Suprapubic skin (tissue), 4 donors: ENCODE measurements around the gene ZWINT. TPM values are rescaled to one million over a fixed set of nuclear protein-coding genes. Genes with fewer than 3 reads are reported as not detected.
A peak's percentile ranks its signal among the peaks of the same experiment; 100 is the strongest.

ENCODE experiments used
- DNase-seq, 2 donors: peaks; one replicate each; pipeline ENCODE4 v3.0.0-alpha.2; 2019; ENCODE audit warnings: low spot score in 2 of 2
- H3K27ac ChIP-seq: fragments of 200-600 bp; sonication (generic); one replicate; pipeline ENCODE4 v1.5.1; 2019
- H3K27me3 ChIP-seq: fragments of 200-600 bp; sonication (generic); one replicate; pipeline ENCODE4 v1.5.1; 2019
- H3K36me3 ChIP-seq: fragments of 200-600 bp; sonication (generic); one replicate; pipeline ENCODE4 v1.5.1; 2019
- H3K4me1 ChIP-seq: fragments of 200-600 bp; sonication (generic); one replicate; pipeline ENCODE4 v1.5.1; 2019
- H3K4me3 ChIP-seq: fragments of 200-600 bp; sonication (generic); one replicate; pipeline ENCODE4 v1.5.1; 2019; ENCODE audit warnings: mild to moderate bottlenecking
- H3K9me3 ChIP-seq: fragments of 200-600 bp; sonication (generic); one replicate; pipeline ENCODE4 v1.5.1; 2019
- CTCF ChIP-seq, 2 donors: fragments of 200-600 bp in 1 of 2; fragments of 450-650 bp in 1 of 2; sonication (generic) in 1 of 2; IDR thresholded peaks; one replicate each; pipeline ENCODE4 v1.5.1; 2016 to 2019; ENCODE audit warnings: antibody characterized with exemption in 2 of 2, mild to moderate bottlenecking in 1 of 2, moderate library complexity in 1 of 2
- EP300 ChIP-seq: sonication (generic); formaldehyde crosslinking; IDR thresholded peaks from one replicate; pipeline ENCODE4 v1.6.1; 2017; ENCODE audit warnings: antibody characterized with exemption
- POLR2A ChIP-seq, 2 donors: fragments of 450-650 bp; IDR thresholded peaks; one replicate each; pipeline ENCODE4 v1.6.1; 2017; ENCODE audit warnings: antibody characterized with exemption in 2 of 2, mild to moderate bottlenecking in 2 of 2, moderate library complexity in 2 of 2
- POLR2AphosphoS5 ChIP-seq, 3 donors: sonication (generic); formaldehyde crosslinking; IDR thresholded peaks; one replicate each; pipeline ENCODE4 v1.6.1; 2017; ENCODE audit warnings: antibody characterized with exemption in 3 of 3
- WGBS: methylation state at CpG from one replicate; pipeline ENCODE4 v1.1.5; 2018; 5-methylcytosine and 5-hydroxymethylcytosine counted together
- total RNA-seq, 4 donors: library from RNA; depleted of rRNA; stranded (reverse); fragments of >200 nt; gene quantifications; one replicate each; pipeline ENCODE4 v1.1.0, GENCODE V29; 2016

Gene ZWINT
- total RNA-seq, 4 donors from 2014 or later: 7.2 to 11.6 (median 9.4) TPM

DNA sequence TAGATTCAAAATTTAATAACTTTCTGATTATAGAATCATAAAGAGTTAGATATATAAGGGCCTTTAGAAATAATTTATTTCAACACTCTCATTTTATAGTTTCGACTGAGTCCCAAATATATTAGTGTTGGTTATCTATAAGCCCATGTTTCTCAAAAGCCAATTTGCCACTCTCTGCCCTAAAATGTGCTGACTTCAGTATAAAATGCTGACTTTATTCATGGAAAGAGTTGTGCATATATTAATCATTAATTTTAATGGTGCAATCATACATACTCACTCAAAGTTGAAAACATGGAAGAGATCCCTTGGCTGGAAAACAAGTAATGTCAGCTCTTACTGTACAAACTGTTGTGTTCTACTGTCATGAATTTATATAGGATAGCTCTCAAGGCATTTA lies 19.4 kb downstream of the ZWINT start:
- WGBS: 94% methylated on average over 1 of the region's 1 CpG
- TF ChIP-seq POLR2A (IDR thresholded peaks at IDR 0.05): no peak
- TF ChIP-seq POLR2AphosphoS5 (IDR thresholded peaks at IDR 0.05): no peak
- TF ChIP-seq EP300: no peak
- Histone ChIP-seq H3K27me3 (no peaks in the 10 kb centered on the region), H3K9me3 (peaks cover 12% of the 10 kb centered on the region), H3K36me3 (no peaks in the 10 kb centered on the region), H3K4me1 (no peaks in the 10 kb centered on the region), H3K27ac (no peak overlapping the region), H3K4me3 (no peak overlapping the region)
- DNase-seq: no peak

DNA sequence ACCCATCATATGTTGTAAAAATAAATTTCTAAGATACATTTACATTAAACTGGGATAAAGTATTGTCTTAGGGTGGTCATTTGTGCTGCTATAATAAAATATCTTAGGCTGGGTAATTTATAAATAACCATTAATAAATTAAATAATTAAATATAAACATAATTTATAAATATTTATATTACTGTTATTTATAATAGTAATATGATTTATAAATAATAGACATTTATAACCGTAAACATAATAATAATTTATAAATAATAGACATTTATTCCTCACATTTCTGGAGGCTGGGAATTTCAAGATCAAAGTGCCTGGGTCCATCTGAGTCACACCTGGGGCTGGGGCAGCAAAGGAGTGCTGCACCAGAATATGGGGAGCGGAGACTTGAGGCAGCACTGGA lies 31.1 kb downstream of the ZWINT start:
- H3K27ac ChIP-seq: no peak overlapping the region
- TF ChIP-seq POLR2A (IDR thresholded peaks at IDR 0.05) (no peak), EP300 (no peak), POLR2AphosphoS5 (IDR thresholded peaks at IDR 0.05) (no peak), CTCF (IDR thresholded peaks at IDR 0.05) (no peak)
- WGBS: 98% methylated on average over 2 of the region's 2 CpGs

DNA sequence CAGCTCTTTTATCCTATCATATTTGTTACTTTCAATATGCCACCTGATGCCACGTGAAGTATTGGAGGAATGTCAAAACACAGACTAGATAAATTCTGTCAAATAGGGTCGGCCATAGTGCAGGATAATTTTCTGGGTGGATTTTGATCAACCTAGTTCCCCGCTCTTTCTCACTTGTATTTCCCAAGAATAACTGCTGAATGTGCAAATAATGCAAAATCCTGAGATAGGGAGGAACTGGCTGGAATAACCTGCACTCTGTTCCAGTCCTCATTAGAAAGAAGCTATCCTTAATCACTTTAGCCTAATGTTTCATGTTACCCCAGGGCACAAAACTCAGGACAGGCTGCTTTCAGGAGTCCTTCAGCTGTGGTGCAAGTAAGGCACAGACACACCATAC lies 33.9 kb downstream of the ZWINT start:
- Histone ChIP-seq H3K27me3 (no peaks in the 10 kb centered on the region), H3K9me3 (no peaks in the 10 kb centered on the region), H3K36me3 (no peaks in the 10 kb centered on the region), H3K4me1 (no peaks in the 10 kb centered on the region), H3K4me3 (no peak overlapping the region), H3K27ac (no peak overlapping the region)
- TF ChIP-seq EP300 (no peak), POLR2AphosphoS5 (IDR thresholded peaks at IDR 0.05) (no peak), POLR2A (IDR thresholded peaks at IDR 0.05) (no peak), CTCF (IDR thresholded peaks at IDR 0.05) (no peak)
- no peak for DNase-seq
- 71% methylated on average over 3 of the region's 3 CpGs for WGBS

More for the DNA sequence above, 31.1 kb downstream of the ZWINT start:
- Histone ChIP-seq H3K36me3 (no peaks in the 10 kb centered on the region), H3K27me3 (no peaks in the 10 kb centered on the region), H3K4me3 (no peak overlapping the region), H3K4me1 (no peaks in the 10 kb centered on the region), H3K9me3 (no peaks in the 10 kb centered on the region)
- no peak for DNase-seq

DNA sequence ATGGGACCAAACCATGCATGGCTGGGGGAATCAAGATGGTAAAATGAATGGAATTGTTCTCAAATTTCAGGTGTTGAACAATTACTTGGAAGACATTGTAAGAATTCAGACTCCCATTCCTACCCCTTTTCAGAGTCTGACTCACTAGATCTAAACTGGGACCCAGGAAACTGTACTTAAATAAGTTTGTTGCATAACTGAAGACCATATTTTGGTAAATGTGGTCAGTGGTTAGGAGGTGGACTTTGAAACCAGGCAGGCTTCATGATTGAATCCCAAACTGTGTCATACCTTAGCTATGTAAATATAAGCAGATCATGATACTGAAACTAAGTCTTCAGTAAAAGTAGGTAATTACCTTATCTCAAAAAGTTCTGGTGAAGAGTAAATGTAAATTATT lies 41.7 kb downstream of the ZWINT start:
- peaks cover 15% of the 10 kb centered on the region for H3K4me1 ChIP-seq
- no peak overlapping the region for H3K27ac ChIP-seq
- H3K4me3 ChIP-seq: no peak overlapping the region
- no peak for DNase-seq
- TF ChIP-seq POLR2A (IDR thresholded peaks at IDR 0.05): no peak
- TF ChIP-seq CTCF (IDR thresholded peaks at IDR 0.05): no peak
- no peak for TF ChIP-seq EP300
- TF ChIP-seq POLR2AphosphoS5 (IDR thresholded peaks at IDR 0.05): no peak
- H3K9me3 ChIP-seq: no peaks in the 10 kb centered on the region
- no peaks in the 10 kb centered on the region for H3K36me3 ChIP-seq
- H3K27me3 ChIP-seq: no peaks in the 10 kb centered on the region

DNA sequence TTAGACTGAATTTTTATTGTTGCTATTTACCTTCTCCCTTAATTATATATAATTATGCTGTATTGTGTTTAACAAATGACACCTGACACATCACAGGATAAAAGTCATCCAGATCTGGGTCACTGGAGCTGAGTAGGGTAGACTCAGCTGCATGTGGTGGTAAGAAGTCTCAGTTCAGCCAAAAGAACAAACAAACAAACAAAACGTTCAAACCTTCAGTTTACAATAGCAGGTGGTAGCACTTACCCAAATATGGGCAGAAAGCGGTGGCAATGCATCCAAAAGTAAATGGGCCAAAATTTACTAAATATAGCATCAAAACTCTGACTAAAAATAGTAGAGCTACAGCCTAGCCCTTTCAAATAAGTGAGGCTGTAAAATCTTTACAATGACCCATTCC lies 42.2 kb downstream of the ZWINT start:
- H3K36me3 ChIP-seq: no peaks in the 10 kb centered on the region
- H3K9me3 ChIP-seq: no peaks in the 10 kb centered on the region
- no peak for DNase-seq
- H3K4me3 ChIP-seq: no peak overlapping the region
- no peak overlapping the region for H3K27ac ChIP-seq
- H3K27me3 ChIP-seq: no peaks in the 10 kb centered on the region
- WGBS: 57% methylated on average over 2 of the region's 2 CpGs
- TF ChIP-seq EP300 (no peak), POLR2AphosphoS5 (IDR thresholded peaks at IDR 0.05) (no peak), POLR2A (IDR thresholded peaks at IDR 0.05) (no peak), CTCF (IDR thresholded peaks at IDR 0.05) (no peak)
- peaks cover 15% of the 10 kb centered on the region for H3K4me1 ChIP-seq

DNA sequence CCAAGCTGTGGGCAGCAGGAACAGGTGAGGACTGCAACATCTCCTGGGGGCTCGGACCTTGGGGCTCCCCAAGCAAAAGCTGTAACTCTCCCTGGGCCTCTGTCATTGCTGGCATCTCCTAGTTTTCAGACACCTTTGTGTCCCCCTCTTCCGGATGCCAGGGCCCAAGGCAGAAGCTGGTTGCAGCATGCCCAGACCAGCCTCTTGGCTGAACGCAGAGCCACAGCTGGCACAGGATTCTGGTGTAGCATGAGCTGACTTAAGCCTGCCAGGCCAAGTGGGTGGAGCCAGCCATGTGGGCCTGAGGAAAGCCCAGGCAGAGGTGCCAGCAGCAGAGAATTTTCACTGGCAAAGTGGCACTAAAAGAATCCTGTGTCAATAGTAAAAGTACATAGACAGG lies 43.5 kb downstream of the ZWINT start:
- no peaks in the 10 kb centered on the region for H3K9me3 ChIP-seq
- H3K27ac ChIP-seq: peak overlapping the region; percentile 48
- H3K4me3 ChIP-seq: no peak overlapping the region
- DNase-seq: peak in 1 of 2 donors; percentile 61
- 47% methylated on average over 2 of the region's 3 CpGs for WGBS
- H3K27me3 ChIP-seq: no peaks in the 10 kb centered on the region
- TF ChIP-seq POLR2AphosphoS5 (IDR thresholded peaks at IDR 0.05): no peak
- no peak for TF ChIP-seq POLR2A (IDR thresholded peaks at IDR 0.05)
- TF ChIP-seq EP300: no peak
- no peak for TF ChIP-seq CTCF (IDR thresholded peaks at IDR 0.05)
- peaks cover 15% of the 10 kb centered on the region for H3K4me1 ChIP-seq
- no peaks in the 10 kb centered on the region for H3K36me3 ChIP-seq
